Measurements from ENCODE around the gene THSD4. TPM values are rescaled to one million over a fixed set of nuclear protein-coding genes. Genes with fewer than 3 reads are reported as not detected.

THSD4 gene
- polyA plus RNA-seq, 1 donor from 2014 or later = 0.46 TPM

DNA sequence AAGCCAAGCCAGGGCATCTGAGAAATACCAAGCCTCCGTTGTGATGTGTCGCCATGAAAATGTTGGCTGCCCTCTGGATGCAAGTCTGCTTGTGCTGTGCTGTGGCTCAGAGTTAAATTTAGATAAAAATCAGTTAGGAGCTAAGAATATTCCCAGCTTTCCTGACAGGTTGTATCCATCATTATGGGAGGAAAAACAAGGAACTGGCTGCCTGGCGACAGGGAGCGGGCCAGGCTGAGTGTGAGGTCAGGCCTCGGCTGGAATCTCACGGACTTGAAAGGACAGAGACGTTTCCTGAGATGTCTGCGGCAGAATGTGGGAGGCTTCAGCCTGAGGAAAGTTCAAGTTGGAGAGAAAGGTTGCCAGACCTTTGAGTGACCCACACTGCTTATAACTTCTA is 213.8 kb downstream of the THSD4 start:
- H3F3A ChIP-seq (ENCODE audit: insufficient read depth, low read length, poor library complexity, severe bottlenecking) = no peaks in the 10 kb centered on the region
- H3K27ac ChIP-seq (ENCODE audit: low read length) = no peak overlapping the region
- no peaks in the 10 kb centered on the region for H3K9me2 ChIP-seq (ENCODE audit: insufficient read depth, low read length)
- no peaks in the 10 kb centered on the region for H3K36me3 ChIP-seq (ENCODE audit: insufficient read depth, low read length)
- no peak for TF ChIP-seq EZH2 (IDR thresholded peaks at IDR 0.05; ENCODE audit: borderline replicate concordance, insufficient read depth, low read length, poor library complexity, severe bottlenecking)
- no peak for TF ChIP-seq CTCF (IDR thresholded peaks at IDR 0.05; ENCODE audit: poor library complexity, severe bottlenecking)
- TF ChIP-seq MXI1 (conservative IDR thresholded peaks at IDR 0.05; ENCODE audit: poor library complexity, severe bottlenecking) = no peak
- TF ChIP-seq POLR2AphosphoS5 (IDR thresholded peaks at IDR 0.05) = no peak
- no peak for TF ChIP-seq TAF1 (IDR thresholded peaks at IDR 0.05; ENCODE audit: low read depth)
- TF ChIP-seq EP300 (conservative IDR thresholded peaks at IDR 0.05; ENCODE audit: poor library complexity, severe bottlenecking) = no peak
- TF ChIP-seq SMC3 (conservative IDR thresholded peaks at IDR 0.05; ENCODE audit: poor library complexity) = no peak
- TF ChIP-seq, protein P1, sequence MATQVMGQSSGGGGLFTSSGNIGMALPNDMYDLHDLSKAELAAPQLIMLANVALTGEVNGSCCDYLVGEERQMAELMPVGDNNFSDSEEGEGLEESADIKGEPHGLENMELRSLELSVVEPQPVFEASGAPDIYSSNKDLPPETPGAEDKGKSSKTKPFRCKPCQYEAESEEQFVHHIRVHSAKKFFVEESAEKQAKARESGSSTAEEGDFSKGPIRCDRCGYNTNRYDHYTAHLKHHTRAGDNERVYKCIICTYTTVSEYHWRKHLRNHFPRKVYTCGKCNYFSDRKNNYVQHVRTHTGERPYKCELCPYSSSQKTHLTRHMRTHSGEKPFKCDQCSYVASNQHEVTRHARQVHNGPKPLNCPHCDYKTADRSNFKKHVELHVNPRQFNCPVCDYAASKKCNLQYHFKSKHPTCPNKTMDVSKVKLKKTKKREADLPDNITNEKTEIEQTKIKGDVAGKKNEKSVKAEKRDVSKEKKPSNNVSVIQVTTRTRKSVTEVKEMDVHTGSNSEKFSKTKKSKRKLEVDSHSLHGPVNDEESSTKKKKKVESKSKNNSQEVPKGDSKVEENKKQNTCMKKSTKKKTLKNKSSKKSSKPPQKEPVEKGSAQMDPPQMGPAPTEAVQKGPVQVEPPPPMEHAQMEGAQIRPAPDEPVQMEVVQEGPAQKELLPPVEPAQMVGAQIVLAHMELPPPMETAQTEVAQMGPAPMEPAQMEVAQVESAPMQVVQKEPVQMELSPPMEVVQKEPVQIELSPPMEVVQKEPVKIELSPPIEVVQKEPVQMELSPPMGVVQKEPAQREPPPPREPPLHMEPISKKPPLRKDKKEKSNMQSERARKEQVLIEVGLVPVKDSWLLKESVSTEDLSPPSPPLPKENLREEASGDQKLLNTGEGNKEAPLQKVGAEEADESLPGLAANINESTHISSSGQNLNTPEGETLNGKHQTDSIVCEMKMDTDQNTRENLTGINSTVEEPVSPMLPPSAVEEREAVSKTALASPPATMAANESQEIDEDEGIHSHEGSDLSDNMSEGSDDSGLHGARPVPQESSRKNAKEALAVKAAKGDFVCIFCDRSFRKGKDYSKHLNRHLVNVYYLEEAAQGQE (IDR thresholded peaks at IDR 0.05; ENCODE audit: borderline replicate concordance) = no peak
- TF ChIP-seq RAD21 (conservative IDR thresholded peaks at IDR 0.05) = no peak
- no peaks in the 10 kb centered on the region for H3K27me3 ChIP-seq (ENCODE audit: insufficient read depth, low read depth, low read length)
- H3K4me3 ChIP-seq (ENCODE audit: low read length) = no peak overlapping the region
- H3K9ac ChIP-seq (ENCODE audit: low read length) = no peak overlapping the region
- no peak overlapping the region for H3K4me2 ChIP-seq (ENCODE audit: low read length)
- no peaks in the 10 kb centered on the region for H3K9me3 ChIP-seq (ENCODE audit: low read length)
- H4K20me1 ChIP-seq (ENCODE audit: insufficient read depth) = no peaks in the 10 kb centered on the region
- H2AFZ ChIP-seq (ENCODE audit: low read depth, low read length) = no peak overlapping the region
- no peaks in the 10 kb centered on the region for H3K79me2 ChIP-seq (replicated peaks; ENCODE audit: insufficient read depth, low read length)

- H3K9me3 ChIP-seq (ENCODE audit: low read length) = no peaks in the 10 kb centered on the region
- no peaks in the 10 kb centered on the region for H3K27me3 ChIP-seq (ENCODE audit: insufficient read depth, low read depth, low read length)
- no peaks in the 10 kb centered on the region for H3K36me3 ChIP-seq (ENCODE audit: insufficient read depth, low read length)
- H3K4me3 ChIP-seq (ENCODE audit: low read length) = no peak overlapping the region
- no peaks in the 10 kb centered on the region for H4K20me1 ChIP-seq (ENCODE audit: insufficient read depth)
- no peaks in the 10 kb centered on the region for H3F3A ChIP-seq (ENCODE audit: insufficient read depth, low read length, poor library complexity, severe bottlenecking)
- TF ChIP-seq CTCF (IDR thresholded peaks at IDR 0.05; ENCODE audit: poor library complexity, severe bottlenecking) = no peak
- no peak for TF ChIP-seq EZH2 (IDR thresholded peaks at IDR 0.05; ENCODE audit: borderline replicate concordance, insufficient read depth, low read length, poor library complexity, severe bottlenecking)
- TF ChIP-seq RAD21 (conservative IDR thresholded peaks at IDR 0.05) = no peak
- TF ChIP-seq, protein P1 (IDR thresholded peaks at IDR 0.05; ENCODE audit: borderline replicate concordance) = no peak
- no peak for TF ChIP-seq MXI1 (conservative IDR thresholded peaks at IDR 0.05; ENCODE audit: poor library complexity, severe bottlenecking)
- no peak for TF ChIP-seq EP300 (conservative IDR thresholded peaks at IDR 0.05; ENCODE audit: poor library complexity, severe bottlenecking)
- TF ChIP-seq SMC3 (conservative IDR thresholded peaks at IDR 0.05; ENCODE audit: poor library complexity) = no peak
- TF ChIP-seq TAF1 (IDR thresholded peaks at IDR 0.05; ENCODE audit: low read depth) = no peak
- TF ChIP-seq POLR2AphosphoS5 (IDR thresholded peaks at IDR 0.05) = no peak
- H2AFZ ChIP-seq (ENCODE audit: low read depth, low read length) = no peak overlapping the region
- H3K9me2 ChIP-seq (ENCODE audit: insufficient read depth, low read length) = no peaks in the 10 kb centered on the region
- H3K27ac ChIP-seq (ENCODE audit: low read length) = no peak overlapping the region
- no peak overlapping the region for H3K4me2 ChIP-seq (ENCODE audit: low read length)
- no peaks in the 10 kb centered on the region for H3K79me2 ChIP-seq (replicated peaks; ENCODE audit: insufficient read depth, low read length)
- H3K9ac ChIP-seq (ENCODE audit: low read length) = no peak overlapping the region
Measured at GRCh38 chr15:71329497-71330260, 214.4 kb downstream of the THSD4 start.

Data from neural cell (in vitro differentiated cells).